ENCODE measurements around the gene TCAIM. TPM values are rescaled to one million over a fixed set of nuclear protein-coding genes. Genes with fewer than 3 reads are reported as not detected.

TCAIM gene
- polyA plus RNA-seq (ENCODE audit: insufficient read length in 3 of 3), result 10 to 100 TPM; 31.9 to 45.3 (median 43.6) TPM
- long read RNA-seq, donor 1, transcript TCAIM-203 (4 exons, 2,178 nt), result major isoform, 6 of 11 reads
- long read RNA-seq, donor 1, partial matches to known transcripts, result 0 of 11 reads
- long read RNA-seq, donor 1, other reads (novel, unspliced or antisense), result 0 of 11 reads
- long read RNA-seq, donor 2, partial matches to known transcripts, result 0 of 8 reads
- long read RNA-seq, donor 2, other reads (novel, unspliced or antisense), result 0 of 8 reads
- long read RNA-seq, donor 3, transcript TCAIM-203 (4 exons, 2,178 nt), result major isoform, 5 of 7 reads
- long read RNA-seq, donor 3, partial matches to known transcripts, result 0 of 7 reads
- long read RNA-seq, donor 3, other reads (novel, unspliced or antisense), result 0 of 7 reads
- long read RNA-seq, donor 4, partial matches to known transcripts, result 0 of 5 reads
- long read RNA-seq, donor 4, other reads (novel, unspliced or antisense), result 0 of 5 reads
- long read RNA-seq, donor 5, transcript TCAIM-203 (4 exons, 2,178 nt), result major isoform, 5 of 8 reads
- long read RNA-seq, donor 5, partial matches to known transcripts, result 0 of 8 reads
- long read RNA-seq, donor 5, other reads (novel, unspliced or antisense), result 0 of 8 reads
- long read RNA-seq, donor 6, transcript TCAIM-203 (4 exons, 2,178 nt), result major isoform, 5 of 15 reads
- long read RNA-seq, donor 6, partial matches to known transcripts, result 5 of 15 reads
- long read RNA-seq, donor 6, other reads (novel, unspliced or antisense), result 0 of 15 reads
- long read RNA-seq, donor 7, transcript TCAIM-203 (4 exons, 2,178 nt), result major isoform, 5 of 19 reads
- long read RNA-seq, donor 7, partial matches to known transcripts, result 11 of 19 reads
- long read RNA-seq, donor 7, other reads (novel, unspliced or antisense), result 0 of 19 reads
- long read RNA-seq, donor 8, partial matches to known transcripts, result 0 of 3 reads
- long read RNA-seq, donor 8, other reads (novel, unspliced or antisense), result 0 of 3 reads
- long read RNA-seq, donor 9, transcript TCAIM-201 (11 exons, 3,687 nt), result minor isoform, 5 of 17 reads
- long read RNA-seq, donor 9, transcript TCAIM-203 (4 exons, 2,178 nt), result major isoform, 8 of 17 reads
- long read RNA-seq, donor 9, partial matches to known transcripts, result 0 of 17 reads
- long read RNA-seq, donor 9, other reads (novel, unspliced or antisense), result 0 of 17 reads
- long read RNA-seq, donor 10, transcript TCAIM-203 (4 exons, 2,178 nt), result major isoform, 8 of 20 reads
- long read RNA-seq, donor 10, partial matches to known transcripts, result 6 of 20 reads
- long read RNA-seq, donor 10, other reads (novel, unspliced or antisense), result 0 of 20 reads
- long read RNA-seq, donor 11, partial matches to known transcripts, result 6 of 12 reads
- long read RNA-seq, donor 11, other reads (novel, unspliced or antisense), result 0 of 12 reads
- long read RNA-seq, donor 12, partial matches to known transcripts, result 7 of 13 reads
- long read RNA-seq, donor 12, other reads (novel, unspliced or antisense), result 0 of 13 reads
- long read RNA-seq, donor 13, partial matches to known transcripts, result 0 of 4 reads
- long read RNA-seq, donor 13, other reads (novel, unspliced or antisense), result 0 of 4 reads
- long read RNA-seq, donor 14, result 0 reads
- long read RNA-seq, donor 15, transcript TCAIM-203 (4 exons, 2,178 nt), result major isoform, 8 of 16 reads
- long read RNA-seq, donor 15, partial matches to known transcripts, result 0 of 16 reads
- long read RNA-seq, donor 15, other reads (novel, unspliced or antisense), result 0 of 16 reads
- long read RNA-seq, donor 16, transcript TCAIM-203 (4 exons, 2,178 nt), result major isoform, 5 of 12 reads
- long read RNA-seq, donor 16, partial matches to known transcripts, result 0 of 12 reads
- long read RNA-seq, donor 16, other reads (novel, unspliced or antisense), result 0 of 12 reads

GRCh38 chr3:44338010-44338827, at the start of gene TCAIM:
Gene TCAIM, plus strand, starts transcription at chr3:44338766. Its CDS starts 16,017 bp downstream, at chr3:44354783.
- peak; percentile 97 for DNase-seq

- no peak for DNase-seq
These were observed 48.6 kb upstream of the TCAIM start for GRCh38 chr3:44289882-44290462.

GRCh38 chr3:44292276-44292675, 46.3 kb upstream of the TCAIM start:
- DNase-seq, result no peak

- no peak for DNase-seq
These were observed 45.6 kb upstream of the TCAIM start for GRCh38 chr3:44292947-44293346.

GRCh38 chr3:44297255-44297654, 41.3 kb upstream of the TCAIM start:
- no peak for DNase-seq

- no peak for DNase-seq
These were observed 36.8 kb upstream of the TCAIM start for GRCh38 chr3:44301746-44302145.

- DNase-seq, result no peak
These were observed 29.1 kb upstream of the TCAIM start for GRCh38 chr3:44309500-44309899.

- DNase-seq, result no peak
These were observed 19.7 kb upstream of the TCAIM start for GRCh38 chr3:44318891-44319311.

GRCh38 chr3:44321335-44321734, 17.2 kb upstream of the TCAIM start:
- no peak for DNase-seq

GRCh38 chr3:44323341-44323955, 15.1 kb upstream of the TCAIM start:
- DNase-seq, result peak; percentile 60

- no peak for DNase-seq
These were observed 14.0 kb upstream of the TCAIM start for GRCh38 chr3:44324584-44324983.

- no peak for DNase-seq
These were observed 12.5 kb upstream of the TCAIM start for GRCh38 chr3:44326019-44326418.

GRCh38 chr3:44326515-44326914, 12.1 kb upstream of the TCAIM start:
- no peak for DNase-seq

- DNase-seq, result no peak
These were observed 8.6 kb upstream of the TCAIM start for GRCh38 chr3:44329946-44330345.

- no peak for DNase-seq
These were observed 8.1 kb upstream of the TCAIM start for GRCh38 chr3:44330444-44330843.

GRCh38 chr3:44334326-44334725, 4.2 kb upstream of the TCAIM start:
- no peak for DNase-seq

GRCh38 chr3:44337248-44337785, 1.2 kb upstream of the TCAIM start:
- DNase-seq, result peak; percentile 9

- no peak for DNase-seq
These were observed 212 bp downstream of the TCAIM start for GRCh38 chr3:44338828-44339127.
